Loucy (cell line): ENCODE results near the gene CAMK2G.

Source experiments
- CTCF ChIP-seq: fragments of 200-600 bp; sonication (generic); conservative IDR thresholded peaks from 2 replicates; pipeline ENCODE4 v1.5.1; 2014; ENCODE audit warnings: mild to moderate bottlenecking, antibody characterized with exemption, low read length
- EZH2phosphoT487 ChIP-seq: fragments of 200-600 bp; IDR thresholded peaks from 2 replicates; pipeline ENCODE4 v1.6.1; 2018; ENCODE audit warnings: antibody characterized with exemption, mild to moderate bottlenecking, moderate library complexity, borderline replicate concordance

GRCh38 chr10:73878365-73878764 is 4.0 kb upstream of the CAMK2G start:
- TF ChIP-seq CTCF: no peak
- no peak for TF ChIP-seq EZH2phosphoT487
